Stimulated activated CD8-positive, alpha-beta memory T cell treated with anti-CD3 and anti-CD28 coated beads, Interleukin-4, amount 100 ng/mL, for 24 hours (primary cell): ENCODE measurements around the gene PPIP5K1.
"Not testable (repeated sequence)": the region's sequence is repeated elsewhere in the genome, so short reads cannot be mapped to it uniquely, and the experiment has no call there.

ENCODE experiments used
- DNase-seq: peaks from one replicate; pipeline ENCODE4 v3.0.0-alpha.2; 2020; ENCODE audit warnings: low read depth

The PPIP5K1 gene

DNA sequence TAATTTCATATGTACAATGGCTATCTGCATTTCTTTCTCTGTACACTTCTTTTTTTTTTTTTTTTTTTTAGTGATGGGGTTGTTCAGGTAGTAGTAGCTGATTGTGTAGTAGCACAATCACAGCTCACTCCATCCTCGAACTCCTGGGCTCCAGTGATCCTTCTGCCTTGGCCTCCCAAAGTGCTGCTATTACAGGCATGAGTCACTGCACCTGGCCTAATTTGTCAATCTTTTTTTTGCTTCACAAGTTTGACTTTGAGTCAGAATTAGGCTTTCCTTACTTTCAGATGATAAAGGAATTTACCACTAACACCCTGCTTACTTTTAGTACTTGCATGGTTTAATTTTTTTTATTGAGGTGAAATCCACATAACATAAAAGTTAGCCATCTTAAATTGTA, 44.6 kb downstream of the PPIP5K1 start:
- DNase-seq = no peak

DNA sequence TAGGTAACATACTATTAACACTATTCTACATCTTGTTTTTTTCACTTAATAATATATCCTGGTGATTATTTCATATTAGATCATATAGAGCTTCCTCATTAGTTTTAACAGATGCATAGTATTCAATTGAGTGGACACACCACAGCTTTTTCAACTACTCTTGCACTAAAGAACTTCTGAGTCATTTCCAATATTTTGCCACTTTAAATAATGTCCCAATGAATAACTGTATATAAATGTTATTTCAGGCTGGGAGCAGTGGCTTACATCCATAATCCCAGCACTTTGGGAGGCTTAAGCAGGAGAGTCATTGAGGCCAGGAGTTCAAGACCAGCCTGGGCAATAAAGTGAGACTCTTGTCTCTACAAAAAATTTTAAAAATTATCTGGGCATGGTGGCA, 45.7 kb downstream of the PPIP5K1 start:
- no peak for DNase-seq

DNA sequence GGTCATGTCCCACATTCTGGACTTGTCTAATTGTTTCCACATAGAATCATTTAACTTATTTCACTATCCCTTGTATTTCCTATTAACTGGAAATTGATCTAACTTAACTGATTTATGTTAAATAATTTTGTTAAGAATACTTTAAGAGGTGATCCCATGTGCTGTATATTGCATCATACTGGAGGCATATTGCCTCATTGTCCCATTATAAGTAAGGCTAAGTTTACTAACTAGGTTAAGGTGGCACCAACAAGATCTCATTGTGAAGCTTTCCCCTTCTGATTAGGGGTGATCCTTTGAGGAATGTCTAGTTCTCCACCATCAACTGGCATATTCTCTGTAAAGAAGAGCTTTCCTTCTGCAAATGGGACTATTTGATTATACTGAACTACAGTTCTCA, 48.2 kb downstream of the PPIP5K1 start:
- no peak for DNase-seq

DNA sequence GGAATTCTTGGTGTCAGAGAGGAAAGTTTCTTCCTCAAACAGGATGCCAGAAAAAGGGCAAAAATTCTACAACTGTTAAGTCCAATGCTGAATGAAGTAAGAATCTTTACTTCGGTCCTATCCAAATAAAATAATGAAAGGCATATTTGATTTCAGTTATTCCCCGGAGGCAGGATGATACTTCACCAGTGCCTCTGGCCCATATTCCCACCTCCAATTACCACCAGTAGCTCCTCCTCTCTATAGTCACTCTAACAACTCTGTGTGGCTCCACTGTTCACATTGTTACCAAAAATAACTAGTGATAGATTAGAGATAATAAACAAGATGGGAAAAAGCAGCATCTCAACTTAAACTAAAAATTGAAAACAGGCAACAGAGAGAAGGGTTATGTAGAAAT, 51.9 kb downstream of the PPIP5K1 start:
- no peak for DNase-seq

DNA sequence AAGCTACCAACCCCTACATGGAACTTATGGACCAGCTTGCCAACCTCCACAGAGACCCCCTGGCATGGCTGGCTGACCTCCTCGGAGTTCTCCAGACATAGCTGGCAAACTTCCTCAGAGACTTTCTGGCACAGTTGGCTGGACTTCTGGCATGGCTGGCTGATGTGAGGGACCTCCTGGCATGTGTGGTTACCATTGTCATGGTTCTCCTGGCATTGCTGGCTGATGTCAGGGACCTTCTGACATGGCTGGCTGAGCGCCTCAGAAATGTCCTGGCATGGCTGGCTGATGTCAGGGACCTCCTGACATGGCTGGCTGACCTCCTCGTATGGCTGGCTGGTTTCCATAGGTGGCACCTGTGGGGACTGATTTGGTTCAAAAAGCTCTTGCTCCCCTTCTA, 55.1 kb downstream of the PPIP5K1 start:
- no peak for DNase-seq

DNA sequence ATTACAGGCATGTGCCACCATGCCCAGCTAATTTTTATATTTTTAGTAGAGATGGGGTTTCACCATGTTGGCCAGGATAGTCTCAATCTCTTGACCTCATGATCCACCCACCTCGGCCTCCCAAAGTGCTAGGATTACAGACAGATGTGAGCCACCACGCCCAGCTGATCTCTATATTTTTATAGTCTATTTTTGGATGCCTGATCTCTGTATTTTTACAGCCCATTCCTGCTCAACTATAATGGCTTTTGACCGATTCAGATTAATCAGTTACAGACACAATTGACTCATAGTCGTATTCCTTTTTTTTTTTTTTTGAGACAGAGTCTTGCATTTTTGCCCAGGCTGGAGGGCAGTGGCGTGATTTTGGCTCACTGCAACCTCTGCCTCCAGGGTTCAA, 57.2 kb downstream of the PPIP5K1 start:
- not testable (repeated sequence) for DNase-seq

DNA sequence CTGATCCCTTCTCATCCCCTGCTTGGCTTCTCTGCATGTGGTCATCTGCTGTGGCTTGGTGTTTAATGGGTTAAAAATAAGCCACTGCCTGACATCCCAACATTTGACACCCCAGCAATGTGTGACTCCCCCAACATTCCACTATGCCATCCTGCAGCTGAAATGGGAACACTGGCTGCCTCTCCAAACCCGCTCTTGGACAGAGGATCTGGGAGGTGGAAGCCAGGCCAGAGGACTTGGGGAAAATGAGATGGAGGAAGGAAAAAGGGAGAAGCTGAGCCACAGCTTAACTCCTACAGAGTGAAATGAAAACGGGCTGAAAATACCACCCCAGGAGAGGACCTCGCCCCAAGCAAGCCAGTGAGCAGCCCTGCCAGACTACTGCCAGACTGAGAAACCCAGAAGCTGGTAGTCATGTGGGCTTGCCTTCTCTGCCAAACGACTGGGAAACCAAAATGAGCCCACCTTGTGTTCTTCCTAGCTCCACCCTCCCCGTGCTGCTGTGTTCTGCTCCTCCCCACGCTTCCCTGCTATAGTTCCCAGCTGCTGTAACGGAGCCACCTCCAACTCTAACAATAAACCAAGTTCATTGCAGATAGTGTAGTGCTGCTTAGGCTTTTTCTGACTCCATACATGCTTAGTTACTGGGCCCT, 58.9 kb downstream of the PPIP5K1 start:
- DNase-seq = no peak

DNA sequence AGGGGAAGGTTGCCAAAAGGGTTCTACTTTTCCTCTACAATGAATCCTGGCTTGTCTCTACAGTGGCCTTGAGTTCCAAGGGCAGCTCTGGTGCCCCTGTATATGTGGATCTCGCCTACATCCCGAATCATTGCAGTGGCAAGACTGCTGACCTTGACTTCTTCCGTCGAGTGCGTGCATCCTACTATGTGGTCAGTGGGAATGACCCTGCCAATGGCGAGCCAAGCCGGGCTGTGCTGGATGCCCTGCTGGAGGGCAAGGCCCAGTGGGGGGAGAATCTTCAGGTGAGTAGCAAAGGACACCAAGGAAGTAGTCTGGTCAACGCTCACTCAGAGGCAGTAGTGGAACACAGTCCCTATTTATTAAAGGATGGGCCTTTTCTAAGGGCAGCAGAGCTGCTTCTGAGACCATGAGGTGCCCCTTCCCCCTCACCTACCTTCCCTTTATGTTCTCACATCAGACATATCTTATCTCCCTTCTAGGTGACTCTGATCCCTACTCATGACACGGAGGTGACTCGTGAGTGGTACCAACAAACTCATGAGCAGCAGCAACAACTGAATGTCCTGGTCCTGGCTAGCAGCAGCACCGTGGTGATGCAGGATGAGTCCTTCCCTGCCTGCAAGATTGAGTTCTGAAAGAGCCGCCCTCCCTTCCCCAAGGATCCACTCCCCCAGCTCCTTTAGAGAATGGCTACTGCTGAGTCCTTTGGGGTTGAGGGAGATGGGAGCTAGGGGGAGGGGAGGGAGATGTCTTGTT, 60.2 kb downstream of the PPIP5K1 start:
- DNase-seq = no peak

DNA sequence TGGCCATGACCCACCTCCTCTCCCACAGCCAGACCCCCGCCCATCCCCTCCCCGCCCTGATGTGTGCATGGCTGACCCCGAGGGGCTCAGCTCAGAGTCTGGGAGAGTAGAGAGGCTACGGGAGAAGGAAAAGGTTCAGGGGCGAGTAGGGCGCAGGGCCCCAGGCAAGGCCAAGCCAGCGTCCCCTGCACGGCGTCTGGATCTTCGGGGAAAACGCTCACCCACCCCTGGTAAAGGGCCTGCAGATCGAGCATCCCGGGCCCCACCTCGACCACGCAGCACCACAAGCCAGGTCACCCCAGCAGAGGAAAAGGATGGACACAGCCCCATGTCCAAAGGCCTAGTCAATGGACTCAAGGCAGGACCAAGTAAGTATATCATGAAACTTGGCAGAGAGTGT, 60.9 kb downstream of the PPIP5K1 start:
- DNase-seq = no peak

DNA sequence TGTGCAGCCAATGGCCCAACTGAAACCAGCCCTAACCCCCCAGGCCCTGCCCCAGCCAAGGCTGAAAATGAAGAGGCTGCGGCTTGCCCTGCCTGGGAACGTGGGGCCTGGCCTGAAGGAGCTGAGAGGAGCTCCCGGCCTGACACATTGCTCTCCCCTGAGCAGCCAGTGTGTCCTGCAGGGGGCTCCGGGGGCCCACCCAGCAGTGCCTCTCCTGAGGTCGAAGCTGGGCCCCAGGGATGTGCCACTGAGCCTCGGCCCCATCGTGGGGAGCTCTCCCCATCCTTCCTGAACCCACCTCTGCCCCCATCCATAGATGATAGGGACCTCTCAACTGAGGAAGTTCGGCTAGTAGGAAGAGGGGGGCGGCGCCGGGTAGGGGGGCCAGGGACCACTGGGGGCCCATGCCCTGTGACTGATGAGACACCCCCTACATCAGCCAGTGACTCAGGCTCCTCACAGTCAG, 61.4 kb downstream of the PPIP5K1 start:
- DNase-seq = no peak

DNA sequence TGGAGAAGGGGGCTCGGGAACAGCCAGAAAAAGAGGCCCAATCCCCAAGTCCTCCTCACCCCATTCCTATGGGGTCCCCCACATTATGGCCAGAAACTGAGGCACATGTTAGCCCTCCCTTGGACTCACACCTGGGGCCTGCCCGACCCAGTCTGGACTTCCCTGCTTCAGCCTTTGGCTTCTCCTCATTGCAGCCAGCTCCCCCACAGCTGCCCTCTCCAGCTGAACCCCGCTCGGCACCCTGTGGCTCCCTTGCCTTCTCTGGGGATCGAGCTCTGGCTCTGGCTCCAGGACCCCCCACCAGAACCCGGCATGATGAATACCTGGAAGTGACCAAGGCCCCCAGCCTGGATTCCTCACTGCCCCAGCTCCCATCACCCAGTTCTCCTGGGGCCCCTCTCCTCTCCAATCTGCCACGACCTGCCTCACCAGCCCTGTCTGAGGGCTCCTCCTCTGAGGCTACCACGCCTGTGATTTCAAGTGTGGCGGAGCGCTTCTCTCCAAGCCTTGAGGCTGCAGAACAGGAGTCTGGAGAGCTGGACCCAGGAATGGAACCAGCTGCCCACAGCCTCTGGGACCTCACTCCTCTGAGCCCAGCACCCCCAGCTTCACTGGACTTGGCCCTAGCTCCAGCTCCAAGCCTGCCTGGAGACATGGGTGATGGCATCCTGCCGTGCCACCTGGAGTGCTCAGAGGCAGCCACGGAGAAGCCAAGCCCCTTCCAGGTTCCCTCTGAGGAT, 62.0 kb downstream of the PPIP5K1 start:
- DNase-seq = no peak

DNA sequence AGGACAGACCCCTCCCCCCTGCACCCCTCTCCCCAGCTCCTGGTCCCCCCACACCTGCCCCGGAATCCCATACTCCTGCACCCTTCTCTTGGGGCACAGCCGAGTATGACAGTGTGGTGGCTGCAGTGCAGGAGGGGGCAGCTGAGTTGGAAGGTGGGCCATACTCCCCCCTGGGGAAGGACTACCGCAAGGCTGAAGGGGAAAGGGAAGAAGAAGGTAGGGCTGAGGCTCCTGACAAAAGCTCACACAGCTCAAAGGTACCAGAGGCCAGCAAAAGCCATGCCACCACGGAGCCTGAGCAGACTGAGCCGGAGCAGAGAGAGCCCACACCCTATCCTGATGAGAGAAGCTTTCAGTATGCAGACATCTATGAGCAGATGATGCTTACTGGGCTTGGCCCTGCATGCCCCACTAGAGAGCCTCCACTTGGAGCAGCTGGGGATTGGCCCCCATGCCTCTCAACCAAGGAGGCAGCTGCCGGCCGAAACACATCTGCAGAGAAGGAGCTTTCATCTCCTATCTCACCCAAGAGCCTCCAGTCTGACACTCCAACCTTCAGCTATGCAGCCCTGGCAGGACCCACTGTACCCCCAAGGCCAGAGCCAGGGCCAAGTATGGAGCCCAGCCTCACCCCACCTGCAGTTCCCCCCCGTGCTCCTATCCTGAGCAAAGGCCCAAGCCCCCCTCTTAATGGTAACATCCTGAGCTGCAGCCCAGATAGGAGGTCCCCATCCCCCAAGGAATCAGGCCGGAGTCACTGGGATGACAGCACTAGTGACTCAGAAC, 62.8 kb downstream of the PPIP5K1 start:
- no peak for DNase-seq

DNA sequence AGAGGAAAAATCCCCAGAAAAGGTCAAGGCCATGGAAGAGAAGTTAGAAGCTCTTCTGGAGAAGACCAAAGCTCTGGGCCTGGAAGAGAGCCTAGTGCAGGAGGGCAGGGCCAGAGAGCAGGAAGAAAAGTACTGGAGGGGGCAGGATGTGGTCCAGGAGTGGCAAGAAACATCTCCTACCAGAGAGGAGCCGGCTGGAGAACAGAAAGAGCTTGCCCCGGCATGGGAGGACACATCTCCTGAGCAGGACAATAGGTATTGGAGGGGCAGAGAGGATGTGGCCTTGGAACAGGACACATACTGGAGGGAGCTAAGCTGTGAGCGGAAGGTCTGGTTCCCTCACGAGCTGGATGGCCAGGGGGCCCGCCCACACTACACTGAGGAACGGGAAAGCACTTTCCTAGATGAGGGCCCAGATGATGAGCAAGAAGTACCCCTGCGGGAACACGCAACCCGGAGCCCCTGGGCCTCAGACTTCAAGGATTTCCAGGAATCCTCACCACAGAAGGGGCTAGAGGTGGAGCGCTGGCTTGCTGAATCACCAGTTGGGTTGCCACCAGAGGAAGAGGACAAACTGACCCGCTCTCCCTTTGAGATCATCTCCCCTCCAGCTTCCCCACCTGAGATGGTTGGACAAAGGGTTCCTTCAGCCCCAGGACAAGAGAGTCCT, 63.6 kb downstream of the PPIP5K1 start:
- no peak for DNase-seq

DNA sequence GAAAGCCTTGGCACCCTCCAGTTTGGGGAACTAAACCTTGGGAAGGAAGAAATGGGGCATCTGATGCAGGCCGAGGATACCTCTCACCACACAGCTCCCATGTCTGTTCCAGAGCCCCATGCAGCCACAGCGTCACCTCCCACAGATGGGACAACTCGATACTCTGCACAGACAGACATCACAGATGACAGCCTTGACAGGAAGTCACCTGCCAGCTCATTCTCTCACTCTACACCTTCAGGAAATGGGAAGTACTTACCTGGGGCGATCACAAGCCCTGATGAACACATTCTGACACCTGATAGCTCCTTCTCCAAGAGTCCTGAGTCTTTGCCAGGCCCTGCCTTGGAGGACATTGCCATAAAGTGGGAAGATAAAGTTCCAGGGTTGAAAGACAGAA, 64.9 kb downstream of the PPIP5K1 start:
- no peak for DNase-seq

DNA sequence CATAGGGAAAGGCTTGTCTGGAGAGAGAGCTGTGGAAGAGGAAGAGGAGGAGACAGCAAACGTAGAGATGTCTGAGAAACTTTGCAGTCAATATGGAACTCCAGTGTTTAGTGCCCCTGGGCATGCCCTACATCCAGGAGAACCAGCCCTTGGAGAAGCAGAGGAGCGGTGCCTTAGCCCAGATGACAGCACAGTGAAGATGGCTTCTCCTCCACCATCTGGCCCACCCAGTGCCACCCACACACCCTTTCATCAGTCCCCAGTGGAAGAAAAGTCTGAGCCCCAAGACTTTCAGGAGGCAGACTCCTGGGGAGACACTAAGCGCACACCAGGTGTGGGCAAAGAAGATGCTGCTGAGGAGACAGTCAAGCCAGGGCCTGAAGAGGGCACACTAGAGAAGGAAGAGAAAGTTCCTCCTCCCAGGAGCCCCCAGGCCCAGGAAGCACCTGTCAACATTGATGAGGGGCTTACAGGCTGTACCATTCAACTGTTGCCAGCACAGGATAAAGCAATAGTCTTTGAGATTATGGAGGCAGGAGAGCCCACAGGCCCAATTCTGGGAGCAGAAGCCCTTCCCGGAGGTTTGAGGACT, 65.7 kb downstream of the PPIP5K1 start:
- DNase-seq = no peak

DNA sequence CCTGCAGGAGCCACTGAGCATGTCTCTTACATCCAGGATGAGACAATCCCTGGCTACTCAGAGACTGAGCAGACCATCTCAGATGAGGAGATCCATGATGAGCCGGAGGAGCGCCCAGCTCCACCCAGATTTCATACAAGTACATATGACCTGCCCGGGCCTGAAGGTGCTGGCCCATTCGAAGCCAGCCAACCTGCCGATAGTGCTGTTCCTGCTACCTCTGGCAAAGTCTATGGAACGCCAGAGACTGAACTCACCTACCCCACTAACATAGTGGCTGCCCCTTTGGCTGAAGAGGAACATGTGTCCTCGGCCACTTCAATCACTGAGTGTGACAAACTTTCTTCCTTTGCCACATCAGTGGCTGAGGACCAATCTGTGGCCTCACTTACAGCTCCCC, 66.4 kb downstream of the PPIP5K1 start:
- no peak for DNase-seq

DNA sequence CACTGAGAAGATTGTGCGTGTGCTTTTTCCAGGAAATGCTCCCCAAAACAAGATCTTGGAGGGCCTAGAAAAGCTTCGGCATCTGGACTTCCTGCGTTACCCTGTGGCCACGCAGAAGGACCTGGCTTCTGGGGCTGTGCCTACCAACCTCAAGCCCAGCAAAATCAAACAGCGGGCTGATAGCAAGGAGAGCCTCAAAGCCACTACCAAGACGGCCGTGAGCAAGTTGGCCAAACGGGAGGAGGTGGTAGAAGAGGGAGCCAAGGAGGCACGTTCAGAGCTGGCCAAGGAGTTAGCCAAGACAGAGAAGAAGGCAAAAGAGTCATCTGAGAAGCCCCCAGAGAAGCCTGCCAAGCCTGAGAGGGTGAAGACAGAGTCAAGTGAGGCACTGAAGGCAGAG, 67.8 kb downstream of the PPIP5K1 start:
- DNase-seq = no peak

DNA sequence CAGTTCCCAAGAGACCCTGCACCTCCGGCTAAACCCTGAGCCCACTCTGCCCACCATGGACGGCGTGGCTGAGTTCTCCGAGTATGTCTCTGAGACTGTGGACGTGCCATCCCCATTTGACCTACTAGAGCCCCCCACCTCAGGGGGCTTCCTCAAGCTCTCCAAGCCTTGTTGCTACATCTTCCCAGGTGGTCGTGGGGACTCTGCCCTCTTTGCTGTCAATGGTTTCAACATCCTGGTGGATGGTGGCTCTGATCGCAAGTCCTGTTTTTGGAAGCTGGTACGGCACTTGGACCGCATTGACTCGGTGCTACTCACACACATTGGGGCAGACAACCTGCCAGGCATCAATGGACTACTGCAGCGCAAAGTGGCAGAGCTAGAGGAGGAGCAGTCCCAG, 68.6 kb downstream of the PPIP5K1 start:
- DNase-seq = no peak

DNA sequence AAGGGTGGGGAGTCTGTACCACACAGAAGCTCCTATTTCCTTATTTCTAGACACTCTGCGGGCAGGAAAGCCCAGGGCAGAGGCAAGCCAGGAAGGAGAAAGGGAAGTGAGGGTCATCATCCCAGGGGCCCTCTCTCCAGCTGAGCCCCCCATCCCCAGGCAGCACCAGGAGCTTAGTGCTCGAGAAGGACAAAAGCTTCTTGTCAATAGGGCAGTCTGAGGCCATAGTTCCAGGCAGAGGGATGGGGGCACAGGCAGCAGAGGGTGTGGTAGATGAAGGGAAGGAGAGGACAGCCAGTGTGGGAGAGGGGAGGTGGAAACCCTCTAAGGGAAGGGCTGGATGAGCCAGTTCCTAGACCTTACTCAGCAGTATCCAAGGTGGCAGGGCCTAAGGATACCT, 69.9 kb downstream of the PPIP5K1 start:
- DNase-seq = no peak

DNA sequence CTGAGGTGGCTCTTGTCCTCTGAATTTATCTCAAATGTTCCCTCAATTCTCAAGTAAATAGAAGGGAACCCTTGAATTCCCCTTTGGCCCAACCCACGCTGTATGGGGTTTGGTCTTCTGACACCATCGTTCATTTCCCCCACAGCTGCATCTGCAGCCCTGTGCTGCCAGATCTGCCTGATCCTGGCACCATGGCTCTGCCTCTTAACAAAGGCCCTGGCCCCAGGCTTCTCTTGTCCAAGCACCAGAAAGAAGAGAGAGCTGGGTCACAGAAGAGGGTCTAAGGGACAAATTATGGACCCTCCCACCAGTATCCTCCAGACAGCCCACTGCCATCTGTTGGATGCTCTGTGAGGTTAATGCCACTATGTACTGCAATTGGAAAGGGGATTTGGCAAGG, 70.8 kb downstream of the PPIP5K1 start:
- no peak for DNase-seq

DNA sequence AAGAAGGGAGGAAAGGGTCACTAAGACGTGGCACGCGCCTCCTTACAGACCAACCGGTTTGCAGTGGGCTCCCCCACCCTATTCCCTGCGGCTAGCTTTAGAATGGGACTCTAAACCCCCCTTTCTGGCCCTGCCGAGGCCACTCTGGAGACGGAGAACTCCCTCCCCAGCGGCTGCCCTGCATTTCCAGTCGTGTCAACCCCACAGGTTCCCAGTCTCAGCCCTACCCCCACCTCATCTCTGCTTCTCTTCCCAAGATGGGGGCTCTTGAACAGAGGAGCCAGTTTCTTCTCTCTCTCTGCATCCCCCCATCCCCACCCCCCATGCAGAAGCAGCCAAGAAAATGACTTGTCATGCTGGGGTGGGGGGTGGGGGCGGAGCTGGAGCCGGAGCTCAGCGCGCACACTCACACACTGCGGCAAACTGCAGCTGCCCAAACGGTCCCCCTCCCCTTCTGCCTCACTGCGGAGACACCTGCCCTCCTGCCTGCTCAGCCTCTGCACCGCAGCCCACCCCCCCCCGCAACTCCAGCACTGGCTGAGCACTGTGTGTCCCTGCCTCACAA, 71.7 kb downstream of the PPIP5K1 start:
- DNase-seq = no peak
